CD4-positive, alpha-beta T cell treated with Interleukin-4 for 4 hours (primary cell): ENCODE measurements around the gene NUDT16L1.

ENCODE experiments used
- DNase-seq: peaks from one replicate; pipeline ENCODE4 v3.0.0-alpha.2; 2020

The NUDT16L1 gene

GRCh38 chr16:4695473-4696171 is 2.3 kb downstream of the NUDT16L1 start:
- no peak for DNase-seq

- DNase-seq = no peak
Measured at GRCh38 chr16:4696172-4696904, 3.0 kb downstream of the NUDT16L1 start.

- no peak for DNase-seq
Measured at GRCh38 chr16:4696905-4697847, 3.8 kb downstream of the NUDT16L1 start.

- DNase-seq = no peak
Measured at GRCh38 chr16:4697848-4698291, 4.5 kb downstream of the NUDT16L1 start.

DNA sequence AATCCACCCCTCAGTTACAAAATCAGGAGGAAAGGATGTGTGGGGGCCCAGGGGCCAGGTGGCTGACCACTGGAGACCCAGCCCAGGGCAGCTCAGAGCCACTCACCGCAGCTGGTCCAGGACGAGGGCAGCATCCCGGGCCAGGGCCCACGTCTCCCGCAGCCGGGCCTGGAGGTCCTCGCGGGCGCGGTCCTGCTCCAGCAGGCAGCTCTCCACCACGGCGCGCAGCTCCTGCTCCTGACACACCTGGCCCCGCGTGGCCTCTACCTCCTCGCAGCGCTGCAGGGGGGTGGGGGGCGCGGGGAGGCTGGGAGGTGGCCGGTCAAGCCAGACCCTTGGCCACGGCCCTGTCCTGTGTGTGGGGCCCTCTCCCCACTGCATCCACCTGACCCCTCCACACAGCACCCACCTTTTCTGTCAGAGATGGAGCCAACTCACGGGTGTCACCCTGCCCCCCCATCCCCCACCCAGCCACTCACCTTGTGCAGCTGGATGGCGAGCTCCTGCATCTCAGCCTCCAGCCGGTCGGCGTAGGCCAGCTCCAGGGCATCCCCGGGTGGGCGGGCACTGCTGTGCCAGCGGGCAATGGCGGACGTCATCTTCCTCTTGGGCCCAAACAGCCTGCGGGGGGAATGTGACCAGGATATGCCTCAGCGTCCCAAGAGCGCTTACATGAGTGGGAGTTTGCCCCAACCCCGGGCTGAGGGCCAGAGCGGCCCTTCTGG is 5.1 kb downstream of the NUDT16L1 start:
- DNase-seq = no peak

- no peak for DNase-seq
Measured at GRCh38 chr16:4699046-4699556, 5.7 kb downstream of the NUDT16L1 start.

DNA sequence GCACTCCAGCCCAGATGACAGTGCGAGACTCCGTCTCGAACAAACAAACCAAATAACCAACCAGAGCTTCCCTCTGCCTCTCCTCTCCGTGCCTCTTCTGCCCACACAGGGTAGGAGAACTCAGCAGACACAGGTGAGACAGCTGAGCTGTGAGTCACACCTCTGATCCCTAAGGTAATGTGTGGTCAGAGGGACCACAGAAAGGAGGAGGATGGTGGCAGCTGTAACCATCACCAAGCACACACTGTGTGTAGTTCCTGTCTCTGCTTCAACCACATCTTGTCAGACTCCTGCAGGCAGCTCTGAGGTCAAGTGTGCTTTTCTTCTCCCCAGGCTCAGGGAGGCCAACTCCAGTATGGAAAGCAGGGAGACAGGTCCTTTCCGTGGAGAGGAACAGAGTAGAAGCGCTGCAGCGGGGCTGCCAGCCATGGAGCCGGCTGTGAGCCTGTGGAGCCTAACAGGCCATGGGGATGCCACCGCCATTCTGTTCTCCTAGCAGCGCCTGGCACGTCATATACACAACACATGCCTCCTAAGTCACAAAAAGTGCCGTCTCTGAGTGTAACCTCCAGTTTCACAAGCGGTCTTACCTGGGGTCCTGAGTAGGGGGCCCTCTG is 7.1 kb downstream of the NUDT16L1 start:
- DNase-seq = peak; percentile 62

GRCh38 chr16:4700997-4701743 is 7.8 kb downstream of the NUDT16L1 start:
- DNase-seq = no peak

GRCh38 chr16:4701791-4702465 is 8.6 kb downstream of the NUDT16L1 start:
- DNase-seq = no peak

DNA sequence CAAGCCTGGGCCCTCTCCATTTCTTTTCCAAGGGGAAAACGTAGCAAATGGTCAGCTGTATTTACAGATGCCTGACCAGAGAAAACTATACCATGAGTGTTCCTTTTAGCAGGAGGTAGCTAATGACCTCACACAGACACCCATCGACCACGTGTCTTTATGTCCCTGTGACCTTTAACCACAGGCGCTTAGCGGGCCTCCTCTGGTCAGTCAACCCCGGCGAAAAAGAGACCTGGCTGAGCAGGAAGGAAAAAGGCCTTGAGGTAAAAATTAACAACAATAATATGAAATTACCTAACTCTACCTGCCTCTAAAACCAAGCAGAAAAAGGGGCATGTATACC is 9.1 kb downstream of the NUDT16L1 start:
- DNase-seq = no peak

DNA sequence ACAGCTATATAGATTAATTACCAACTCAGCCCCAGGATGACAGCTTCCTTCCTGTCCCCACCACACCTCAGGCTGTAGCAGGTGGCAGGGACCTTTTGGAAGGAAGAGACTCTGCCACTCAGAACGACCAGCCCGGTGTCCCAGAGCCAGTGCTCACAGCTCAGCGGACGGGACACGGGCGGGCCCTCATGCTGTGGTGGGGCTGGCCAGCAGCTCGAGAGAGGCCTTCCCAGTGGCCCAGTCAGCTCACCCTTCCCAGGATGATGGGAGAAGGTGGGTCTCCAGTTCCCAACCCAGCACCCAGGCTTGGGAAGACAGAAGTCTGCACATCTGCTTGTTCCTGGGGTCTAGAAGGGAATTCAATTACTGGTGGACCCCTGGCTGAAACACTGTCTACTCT is 10.5 kb downstream of the NUDT16L1 start:
- no peak for DNase-seq

DNA sequence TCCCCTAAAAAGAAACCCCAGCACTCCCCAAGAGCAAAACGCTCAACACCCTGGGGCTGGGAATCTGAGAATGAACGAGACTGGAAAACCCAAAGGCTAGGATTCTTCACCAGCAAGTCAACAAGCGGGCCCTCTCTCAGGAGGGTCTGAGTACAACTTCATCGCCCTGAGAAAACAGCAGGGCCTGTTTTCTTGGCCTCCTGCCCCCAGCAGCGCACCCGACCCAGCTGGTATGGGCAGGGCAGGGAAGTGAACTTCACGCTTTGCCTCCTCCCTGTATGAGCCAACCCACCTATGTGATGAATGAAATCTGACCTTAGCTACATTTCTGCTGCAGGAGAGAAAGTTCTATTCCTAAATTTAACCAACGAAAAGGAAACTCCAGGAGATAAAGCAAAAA is 11.1 kb downstream of the NUDT16L1 start:
- DNase-seq = no peak

DNA sequence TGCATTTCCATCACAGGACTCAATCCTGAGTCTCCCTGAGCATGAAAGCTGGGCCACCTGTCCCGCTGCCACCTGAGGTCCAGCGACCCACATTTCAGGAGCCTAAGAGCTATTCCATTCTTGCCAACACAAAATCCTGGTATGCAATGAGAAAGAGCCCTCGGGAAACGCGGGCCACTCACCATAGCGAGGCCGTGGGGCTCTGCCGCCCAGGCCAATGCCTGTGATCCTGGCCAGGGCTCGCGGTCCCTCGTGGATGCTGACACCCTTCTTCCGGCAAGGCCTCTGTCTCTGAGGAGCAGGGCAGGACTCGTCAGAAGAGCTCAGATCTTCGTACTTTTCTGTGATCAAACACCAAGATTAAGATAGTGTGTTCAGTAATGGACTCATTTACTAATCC is 11.6 kb downstream of the NUDT16L1 start:
- no peak for DNase-seq

GRCh38 chr16:4706871-4707270 is 13.5 kb downstream of the NUDT16L1 start:
- no peak for DNase-seq

GRCh38 chr16:4709481-4709880 is 16.1 kb downstream of the NUDT16L1 start:
- no peak for DNase-seq

- DNase-seq = no peak
Measured at GRCh38 chr16:4713663-4714501, 20.5 kb downstream of the NUDT16L1 start.

- no peak for DNase-seq
Measured at GRCh38 chr16:4714996-4715395, 21.6 kb downstream of the NUDT16L1 start.

DNA sequence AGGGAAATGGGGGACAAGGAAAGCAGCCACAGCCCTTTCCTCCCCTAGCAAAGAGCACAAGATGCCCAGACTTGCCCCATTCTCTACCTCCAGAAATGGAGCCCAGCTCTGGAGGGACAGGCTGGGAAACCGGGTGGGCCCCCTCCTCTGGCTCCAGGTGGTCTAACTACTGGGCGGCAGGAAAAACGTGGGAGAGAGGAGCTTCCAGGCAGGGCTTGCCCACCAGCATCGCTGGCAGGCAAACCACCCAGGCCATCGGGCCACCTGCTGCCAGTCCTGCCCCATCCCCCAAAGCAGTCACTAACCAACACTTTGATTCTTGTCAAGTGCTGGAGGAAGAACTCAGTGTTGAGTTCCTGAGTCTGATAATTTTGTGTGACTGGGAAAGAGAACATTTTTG is 25.1 kb downstream of the NUDT16L1 start:
- no peak for DNase-seq

GRCh38 chr16:4723071-4723767 is 29.9 kb downstream of the NUDT16L1 start:
- no peak for DNase-seq
